Mesenchymal stem cell (in vitro differentiated cells and primary cell): ENCODE data around the gene NUAK1.

Experiments
- DNase-seq: peaks from one replicate; pipeline ENCODE4 v3.0.0-alpha.2; 2013
- H2AFZ ChIP-seq: one replicate; pipeline ENCODE4 v1.6.1; 2013; ENCODE audit warnings: low read depth, mild to moderate bottlenecking, control low read depth, inconsistent platforms, low read length, moderate library complexity
- H2AK5ac ChIP-seq: 2 replicates; pipeline ENCODE4 v1.6.1; 2013; ENCODE audit warnings: low read length, moderate library complexity, mild to moderate bottlenecking, inconsistent platforms; ENCODE audit not compliant: severe bottlenecking
- H2BK120ac ChIP-seq: one replicate; pipeline ENCODE4 v1.6.1; 2013; ENCODE audit warnings: low read depth, mild to moderate bottlenecking, inconsistent platforms, low read length, moderate library complexity
- H2BK12ac ChIP-seq, 2 experiments: one replicate each; pipeline ENCODE4 v1.6.1; 2013; ENCODE audit warnings: inconsistent platforms in 2 of 2, low read length in 2 of 2, mild to moderate bottlenecking in 2 of 2, moderate library complexity in 2 of 2, control low read depth in 1 of 2
- H2BK15ac ChIP-seq: one replicate; pipeline ENCODE4 v1.6.1; 2013; ENCODE audit warnings: mild to moderate bottlenecking, low read depth, inconsistent platforms; ENCODE audit not compliant: poor library complexity, severe bottlenecking
- H2BK5ac ChIP-seq: 2 replicates; pipeline ENCODE4 v1.6.1; 2013; ENCODE audit warnings: low read depth, mild to moderate bottlenecking, low read length, control low read depth, inconsistent platforms; ENCODE audit not compliant: poor library complexity, severe bottlenecking
- H3K14ac ChIP-seq, 2 experiments: one replicate each; pipeline ENCODE4 v1.6.1; 2013; ENCODE audit warnings: inconsistent platforms in 2 of 2, low read length in 2 of 2, control low read depth in 1 of 2, mild to moderate bottlenecking in 1 of 2, moderate library complexity in 1 of 2
- H3K18ac ChIP-seq, 2 experiments: one replicate each; pipeline ENCODE4 v1.6.1; 2013; ENCODE audit warnings: inconsistent platforms in 2 of 2, low read length in 2 of 2, control low read depth in 1 of 2, low read depth in 1 of 2, mild to moderate bottlenecking in 1 of 2
- H3K23ac ChIP-seq, 2 experiments: one replicate each; pipeline ENCODE4 v1.6.1; 2013; ENCODE audit warnings: inconsistent platforms in 2 of 2, low read length in 2 of 2, mild to moderate bottlenecking in 2 of 2, moderate library complexity in 2 of 2, control low read depth in 1 of 2
- H3K27ac ChIP-seq: 2 replicates; pipeline ENCODE4 v1.5.1; 2013; ENCODE audit warnings: mild to moderate bottlenecking, moderate library complexity, low read length, control low read depth, inconsistent platforms; ENCODE audit not compliant: poor library complexity, severe bottlenecking
- H3K27me3 ChIP-seq, 2 experiments: 2 replicates each; pipeline versions ENCODE4 v1.6.1 to v1.7.0; 2013; ENCODE audit warnings: low read length in 2 of 2, mild to moderate bottlenecking in 2 of 2, moderate library complexity in 2 of 2, control low read depth in 1 of 2, inconsistent platforms in 1 of 2; ENCODE audit not compliant: control insufficient read depth in 1 of 2, insufficient read depth in 1 of 2
- H3K36me3 ChIP-seq, 2 experiments: 2 replicates each; pipeline versions ENCODE4 v1.6.1 to v1.7.0; 2013; ENCODE audit warnings: low read length in 2 of 2, control low read depth in 1 of 2, inconsistent platforms in 1 of 2, low read depth in 1 of 2, mild to moderate bottlenecking in 1 of 2; ENCODE audit not compliant: insufficient read depth in 2 of 2, control insufficient read depth in 1 of 2
- H3K4ac ChIP-seq, 2 experiments: one replicate each; pipeline ENCODE4 v1.6.1; 2013; ENCODE audit warnings: inconsistent platforms in 2 of 2, low read length in 2 of 2, mild to moderate bottlenecking in 2 of 2, moderate library complexity in 2 of 2, control low read depth in 1 of 2, low read depth in 1 of 2
- H3K4me1 ChIP-seq: 2 replicates; pipeline ENCODE4 v1.6.1; 2013; ENCODE audit warnings: low read depth, low read length, control low read depth; ENCODE audit not compliant: control insufficient read depth, insufficient read depth
- H3K4me2 ChIP-seq: 2 replicates; pipeline ENCODE4 v1.6.1; 2013; ENCODE audit warnings: low read length, mild to moderate bottlenecking, inconsistent platforms; ENCODE audit not compliant: poor library complexity, severe bottlenecking
- H3K4me3 ChIP-seq, 2 experiments: 2 replicates each; pipeline versions ENCODE4 v1.5.1 to v1.7.0; 2013; ENCODE audit warnings: low read length in 2 of 2, mild to moderate bottlenecking in 2 of 2, control low read depth in 1 of 2, low read depth in 1 of 2; ENCODE audit not compliant: insufficient read depth in 1 of 2
- H3K79me1 ChIP-seq: replicated peaks from 2 replicates; pipeline ENCODE4 v1.6.1; 2013; ENCODE audit warnings: mild to moderate bottlenecking, control low read depth, low read length, inconsistent platforms; ENCODE audit not compliant: poor library complexity, severe bottlenecking
- H3K9ac ChIP-seq: 2 replicates; pipeline ENCODE4 v1.7.0; 2013; ENCODE audit warnings: mild to moderate bottlenecking, low read length, moderate library complexity
- H3K9me3 ChIP-seq: 2 replicates; pipeline ENCODE4 v1.7.0; 2013; ENCODE audit warnings: mild to moderate bottlenecking, low read length; ENCODE audit not compliant: control insufficient read depth
- H4K8ac ChIP-seq: one replicate; pipeline ENCODE4 v1.6.1; 2013; ENCODE audit warnings: inconsistent platforms, mild to moderate bottlenecking, low read length, moderate library complexity
- H4K91ac ChIP-seq: one replicate; pipeline ENCODE4 v1.6.1; 2013; ENCODE audit warnings: mild to moderate bottlenecking, low read length, inconsistent platforms
- WGBS: methylation state at CpG from one replicate; pipeline ENCODE4 v1.1.7; 2013; ENCODE audit warnings: mixed read lengths; 5-methylcytosine and 5-hydroxymethylcytosine counted together

The NUAK1 gene

GRCh38 chr12:106113824-106114446 is 24.8 kb downstream of the NUAK1 start:
- no peak overlapping the region for H3K27ac ChIP-seq

GRCh38 chr12:106113446-106113823 is 25.3 kb downstream of the NUAK1 start:
- peak overlapping the region; percentile 38 to 79 for H3K18ac ChIP-seq
- no peak overlapping the region for H2BK5ac ChIP-seq
- no peak overlapping the region for H3K4me2 ChIP-seq
- no peak overlapping the region for H3K27ac ChIP-seq
- DNase-seq: no peak
- H3K4me1 ChIP-seq: peaks cover 30% of the 10 kb centered on the region
- peaks cover 26% of the 10 kb centered on the region for H3K79me1 ChIP-seq
- H3K4ac ChIP-seq: peak overlapping the region; percentile 63 to 79
- H3K9me3 ChIP-seq: no peaks in the 10 kb centered on the region
- H2BK12ac ChIP-seq: peak overlapping the region in 1 of 2 experiments; percentile 97
- H2AK5ac ChIP-seq: peak overlapping the region; percentile 77
- H4K91ac ChIP-seq: peak overlapping the region; percentile 71
- H3K9ac ChIP-seq: peak overlapping the region; percentile 48
- H2AFZ ChIP-seq: no peak overlapping the region
- no peak overlapping the region for H2BK120ac ChIP-seq
- H3K27me3 ChIP-seq: no peaks in the 10 kb centered on the region
- WGBS: no CpG with 5 or more reads among the region's 1 CpG
- peak overlapping the region; percentile 97 for H2BK15ac ChIP-seq
- H3K14ac ChIP-seq: peak overlapping the region in 1 of 2 experiments; percentile 69
- H3K23ac ChIP-seq: peak overlapping the region in 1 of 2 experiments; percentile 52
- peak overlapping the region; percentile 35 for H4K8ac ChIP-seq
- no peak overlapping the region for H3K4me3 ChIP-seq
- peaks cover 0 to 8% of the 10 kb centered on the region in 2 experiments for H3K36me3 ChIP-seq

More at GRCh38 chr12:106113824-106114446, 24.8 kb downstream of the NUAK1 start:
- Histone ChIP-seq H2BK15ac (no peak overlapping the region), H2AFZ (no peak overlapping the region), H2AK5ac (peak overlapping the region; percentile 77), H3K4me1 (peaks cover 28% of the 10 kb centered on the region), H3K9me3 (no peaks in the 10 kb centered on the region), H3K4me3 (no peak overlapping the region), H3K23ac (no peak overlapping the region), H3K79me1 (peaks cover 26% of the 10 kb centered on the region), H3K9ac (peak overlapping the region; percentile 48), H2BK120ac (no peak overlapping the region), H3K4ac (peak overlapping the region in 1 of 2 experiments; percentile 63), H3K27me3 (no peaks in the 10 kb centered on the region), H4K8ac (no peak overlapping the region), H2BK12ac (peak overlapping the region in 1 of 2 experiments; percentile 74), H2BK5ac (no peak overlapping the region), H4K91ac (no peak overlapping the region), H3K14ac (no peak overlapping the region), H3K18ac (peak overlapping the region in 1 of 2 experiments; percentile 38), H3K4me2 (no peak overlapping the region), H3K36me3 (peaks cover 0 to 8% of the 10 kb centered on the region in 2 experiments)
- peak; percentile 60 for DNase-seq
- WGBS: 81% methylated on average over 10 of the region's 10 CpGs

- peak overlapping the region; percentile 34 to 79 for H3K18ac ChIP-seq
- peaks cover 26% of the 10 kb centered on the region for H3K79me1 ChIP-seq
- peak; percentile 88 for DNase-seq
- peak overlapping the region; percentile 54 for H2AK5ac ChIP-seq
- H3K4me2 ChIP-seq: no peak overlapping the region
- H3K27ac ChIP-seq: no peak overlapping the region
- H2BK15ac ChIP-seq: peak overlapping the region; percentile 97
- H3K9ac ChIP-seq: peak overlapping the region; percentile 48
- peak overlapping the region; percentile 35 for H4K8ac ChIP-seq
- peaks cover 29% of the 10 kb centered on the region for H3K4me1 ChIP-seq
- no peak overlapping the region for H2BK120ac ChIP-seq
- peak overlapping the region in 1 of 2 experiments; percentile 24 for H3K23ac ChIP-seq
- no peak overlapping the region for H3K4me3 ChIP-seq
- WGBS: 44% methylated on average over 6 of the region's 6 CpGs
- H3K4ac ChIP-seq: peak overlapping the region; percentile 61 to 79
- H2AFZ ChIP-seq: no peak overlapping the region
- no peaks in the 10 kb centered on the region for H3K27me3 ChIP-seq
- H3K14ac ChIP-seq: peak overlapping the region in 1 of 2 experiments; percentile 69
- H3K9me3 ChIP-seq: no peaks in the 10 kb centered on the region
- H2BK5ac ChIP-seq: no peak overlapping the region
- H4K91ac ChIP-seq: peak overlapping the region; percentile 71
- peak overlapping the region in 1 of 2 experiments; percentile 97 for H2BK12ac ChIP-seq
- peaks cover 0 to 8% of the 10 kb centered on the region in 2 experiments for H3K36me3 ChIP-seq
Measured at GRCh38 chr12:106113042-106113441, 25.7 kb downstream of the NUAK1 start.

GRCh38 chr12:106112145-106112821 is 26.5 kb downstream of the NUAK1 start:
- Histone ChIP-seq H2AFZ (no peak overlapping the region), H3K18ac (peak overlapping the region; percentile 29 to 54), H2BK120ac (no peak overlapping the region), H3K4me1 (peaks cover 32% of the 10 kb centered on the region), H3K9me3 (no peaks in the 10 kb centered on the region), H3K36me3 (peaks cover 0 to 8% of the 10 kb centered on the region in 2 experiments), H4K91ac (peak overlapping the region; percentile 96), H3K27me3 (no peaks in the 10 kb centered on the region), H3K14ac (peak overlapping the region in 1 of 2 experiments; percentile 68), H3K79me1 (peaks cover 27% of the 10 kb centered on the region), H4K8ac (peak overlapping the region; percentile 74), H3K4ac (peak overlapping the region; percentile 41 to 47), H3K4me2 (no peak overlapping the region), H3K9ac (peak overlapping the region; percentile 48), H2BK5ac (no peak overlapping the region), H3K23ac (peak overlapping the region; percentile 4 to 57), H2BK15ac (peak overlapping the region; percentile 95), H2AK5ac (no peak overlapping the region), H3K27ac (no peak overlapping the region), H2BK12ac (peak overlapping the region; percentile 57 to 87), H3K4me3 (no peak overlapping the region)
- no peak for DNase-seq
- 75% methylated on average over 13 of the region's 13 CpGs for WGBS
